HG03108 (cell line): ENCODE measurements around the gene NUAK1.

ENCODE experiments used
- ATAC-seq: cut with Tn5 transposase; IDR thresholded peaks from one replicate; pipeline ENCODE4 v1.9.1; 2021; ENCODE audit warnings: moderate library complexity; ENCODE audit not compliant: unreplicated experiment

NUAK1 gene

DNA sequence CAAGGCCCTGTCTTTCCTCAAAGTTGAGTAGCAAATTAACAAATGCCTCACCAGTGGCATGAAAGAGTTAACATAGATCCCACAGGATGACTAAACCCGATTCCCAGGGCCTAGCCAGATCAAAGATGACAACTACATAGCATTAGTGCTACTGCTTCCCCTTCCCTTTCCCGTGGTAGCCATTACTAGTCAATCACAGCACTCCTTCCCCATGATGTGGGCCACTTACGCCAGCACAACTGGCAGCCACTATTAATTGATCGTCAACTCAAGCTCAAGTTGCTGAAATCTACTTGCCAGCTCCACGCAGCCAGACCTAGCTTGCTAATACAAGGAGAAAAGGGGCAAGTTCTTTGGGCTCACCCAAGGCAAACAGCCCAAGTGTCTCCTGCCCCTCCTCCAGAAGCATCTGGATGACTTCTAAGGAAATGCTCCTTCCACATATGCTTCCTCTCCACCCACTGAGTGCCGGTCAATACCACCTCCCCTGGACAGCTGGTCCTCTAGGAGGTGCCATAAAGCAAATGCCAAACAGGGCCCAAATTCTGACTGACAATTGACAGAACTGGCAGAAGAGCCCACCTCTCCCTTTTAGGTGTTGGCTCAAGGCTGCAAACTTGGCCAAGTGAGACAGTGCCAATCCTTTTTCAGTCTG, 72.6 kb downstream of the NUAK1 start:
- no peak for ATAC-seq

DNA sequence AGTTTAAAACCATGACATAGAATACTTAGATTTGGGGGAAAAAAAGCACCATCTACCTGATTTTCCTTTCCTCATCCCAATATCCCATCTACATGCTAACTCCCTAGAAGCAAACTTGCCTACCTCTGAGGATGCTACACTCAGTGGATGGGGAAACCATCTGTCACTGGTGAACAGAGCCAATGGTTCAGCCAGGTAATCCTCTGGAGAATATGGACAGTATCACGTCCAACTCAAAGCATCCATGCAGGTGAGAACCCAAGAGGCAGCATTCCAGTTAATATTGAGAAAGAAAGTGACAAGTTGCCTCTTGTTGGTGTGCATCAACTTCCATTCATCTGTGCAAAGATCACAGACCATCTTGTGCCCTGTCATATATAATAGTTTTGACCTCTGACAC, 73.2 kb downstream of the NUAK1 start:
- ATAC-seq = no peak

DNA sequence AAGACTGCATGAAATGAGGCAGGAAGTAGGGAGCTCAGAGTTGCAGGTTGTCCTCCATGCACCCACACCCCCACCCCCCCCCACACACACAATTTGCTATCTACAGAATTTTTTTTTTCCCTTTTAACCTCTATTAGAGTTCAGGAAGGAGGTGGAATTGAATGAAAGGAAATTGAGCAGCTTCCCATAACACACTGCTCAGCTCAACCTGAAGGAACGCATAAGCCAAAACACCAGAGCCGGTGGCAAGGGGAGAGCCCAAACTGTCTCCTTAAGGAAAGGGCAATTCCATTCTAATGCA, 74.1 kb downstream of the NUAK1 start:
- no peak for ATAC-seq

DNA sequence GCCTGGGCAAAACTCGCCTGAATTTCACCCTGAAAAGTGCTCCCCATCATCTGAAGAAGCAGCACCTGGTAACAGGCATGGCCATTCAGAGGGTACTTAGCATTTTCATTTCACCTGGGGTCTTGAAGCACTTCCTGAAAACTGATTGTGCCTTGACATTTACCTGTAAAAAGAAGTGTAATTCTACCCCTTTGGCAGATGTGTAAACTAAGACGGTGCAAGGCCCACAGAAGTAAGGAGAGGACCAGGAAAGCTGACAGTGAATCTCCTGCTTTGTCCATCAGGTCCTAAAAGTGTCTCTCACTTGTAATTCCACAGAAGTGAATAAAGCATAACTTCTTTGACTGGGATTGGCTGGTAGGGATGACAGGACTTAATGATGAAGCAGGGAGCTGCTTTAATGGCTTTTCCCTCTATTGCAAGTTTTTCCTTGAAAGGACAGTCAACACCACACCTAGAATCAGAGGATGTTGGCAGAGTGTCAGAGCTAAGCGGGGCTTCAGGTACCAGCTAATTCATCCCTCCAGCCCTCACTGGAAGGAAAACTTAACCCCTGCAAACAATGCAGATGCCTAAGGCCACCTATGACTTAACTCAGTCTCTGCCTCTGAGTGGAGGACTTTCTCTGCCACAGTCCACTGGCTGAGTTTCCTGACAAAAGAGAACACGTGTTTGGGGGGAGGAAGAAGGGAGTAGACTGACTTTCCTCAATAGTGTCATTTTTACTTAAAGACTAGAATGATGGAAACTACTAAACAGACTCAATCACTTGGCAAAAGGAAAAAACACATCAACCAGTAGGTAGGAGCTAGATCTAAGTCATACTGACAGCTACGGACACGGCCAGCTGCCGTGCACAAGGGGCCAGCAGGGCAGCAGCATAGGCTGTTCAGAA, 74.7 kb downstream of the NUAK1 start:
- no peak for ATAC-seq

DNA sequence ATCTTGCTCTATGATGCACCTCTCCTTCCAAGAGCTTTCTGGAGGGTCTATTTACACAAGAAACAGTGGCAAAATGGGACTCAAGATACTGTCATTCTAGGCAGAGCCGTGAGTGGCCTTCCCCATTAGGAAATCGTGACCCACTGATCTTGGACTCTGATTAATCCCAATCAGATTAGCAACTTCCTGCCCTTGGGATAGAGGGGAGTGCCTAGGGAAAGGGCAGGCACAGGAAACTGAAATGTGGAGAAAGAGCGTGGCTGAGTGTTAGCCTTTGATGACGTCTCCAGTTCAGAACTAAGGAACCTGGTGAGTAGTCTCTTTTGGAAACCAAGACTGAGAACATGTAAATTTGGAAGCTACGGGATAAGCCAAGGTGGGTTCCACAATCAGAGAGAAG, 76.1 kb downstream of the NUAK1 start:
- ATAC-seq = no peak

DNA sequence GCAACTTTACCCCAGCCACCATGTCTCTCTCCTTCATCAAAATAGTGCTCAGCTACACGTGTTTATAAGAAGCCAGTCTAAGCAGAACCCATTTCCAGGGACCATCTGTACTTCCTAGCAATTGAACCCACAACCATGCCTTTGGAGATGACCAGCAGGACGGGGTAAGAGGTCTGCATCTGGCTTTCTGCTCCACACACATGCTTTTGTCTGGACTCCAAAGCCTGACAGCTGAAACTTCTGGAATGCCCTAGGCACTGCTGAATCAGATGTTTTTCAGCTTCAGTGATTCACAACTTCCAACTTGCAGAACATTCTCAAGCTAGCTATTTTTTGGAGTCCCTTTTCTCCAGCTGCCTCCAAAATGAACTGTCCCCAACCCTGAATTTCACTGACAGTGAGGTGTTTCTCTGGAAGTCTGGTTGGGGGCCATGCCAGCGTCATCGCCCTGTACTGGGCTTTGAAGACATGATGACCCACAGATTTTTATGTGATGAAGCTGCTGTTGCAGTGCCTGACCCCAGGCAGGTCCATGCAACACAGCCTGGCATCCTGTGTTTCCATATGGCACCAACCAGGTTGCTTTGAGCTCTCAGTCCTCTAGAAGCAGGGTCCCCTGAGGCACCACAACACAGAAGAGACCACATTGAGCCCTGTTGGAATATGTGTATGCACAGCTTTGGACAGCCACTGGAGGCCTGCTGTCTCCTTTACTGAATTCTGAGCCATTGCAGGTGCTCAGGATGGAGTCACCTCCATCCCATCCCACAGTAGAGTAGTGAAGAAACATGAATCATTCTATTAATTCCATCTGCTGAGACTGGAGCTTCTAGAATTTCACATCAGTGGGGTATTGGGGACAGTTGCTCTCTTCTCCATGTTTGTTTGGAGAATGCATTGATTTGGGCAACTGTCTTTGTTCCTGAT, 80.2 kb downstream of the NUAK1 start:
- no peak for ATAC-seq

DNA sequence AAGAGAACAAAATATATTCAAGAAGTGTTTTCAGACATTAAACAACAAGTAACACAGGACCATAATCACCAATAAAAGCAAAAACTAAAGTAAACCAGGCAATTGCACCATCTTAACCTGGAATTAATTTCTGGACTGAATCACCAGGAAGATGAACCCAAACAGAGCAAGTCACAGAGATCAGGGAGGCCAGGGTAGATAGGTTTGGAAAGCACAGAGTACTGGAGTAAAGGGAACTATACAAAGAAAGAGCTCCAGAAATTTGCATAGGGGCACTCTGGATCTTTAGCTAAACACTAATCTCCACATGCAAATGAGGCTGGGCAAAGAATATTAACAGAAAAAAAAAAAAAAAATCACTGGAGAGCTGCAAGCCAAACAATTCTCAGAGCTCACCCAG, 84.7 kb downstream of the NUAK1 start:
- ATAC-seq = no peak

DNA sequence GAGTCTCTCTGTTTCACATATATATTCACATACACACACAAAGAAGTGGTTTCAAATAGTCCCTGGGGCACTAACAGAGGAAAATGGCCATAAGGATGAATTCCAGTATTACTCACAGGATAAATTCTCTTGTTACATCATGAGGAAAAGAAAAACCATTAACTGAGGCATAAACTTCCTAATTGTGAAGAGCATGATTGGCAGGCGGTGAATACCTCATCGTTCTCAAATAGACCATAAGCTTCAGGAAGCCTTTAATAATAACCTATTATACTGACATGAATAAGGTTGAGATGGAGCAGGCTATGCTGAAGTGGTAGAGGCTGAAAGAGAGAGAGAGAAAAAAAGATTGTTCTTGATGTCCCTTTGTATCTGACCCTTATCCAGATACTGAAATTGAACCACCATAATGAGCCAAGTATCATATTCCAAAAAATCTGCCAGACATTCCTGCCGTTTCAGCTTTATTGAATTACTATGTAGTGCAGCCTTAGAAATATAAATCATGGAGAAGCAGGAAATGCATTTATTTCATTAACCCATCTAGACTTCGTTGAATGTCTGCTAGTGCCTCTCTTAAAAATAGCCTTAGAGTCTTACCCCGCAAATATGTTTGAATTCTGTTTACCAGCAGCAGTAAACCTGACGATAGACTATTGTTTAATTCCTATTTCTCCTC, 86.8 kb downstream of the NUAK1 start:
- ATAC-seq = no peak

DNA sequence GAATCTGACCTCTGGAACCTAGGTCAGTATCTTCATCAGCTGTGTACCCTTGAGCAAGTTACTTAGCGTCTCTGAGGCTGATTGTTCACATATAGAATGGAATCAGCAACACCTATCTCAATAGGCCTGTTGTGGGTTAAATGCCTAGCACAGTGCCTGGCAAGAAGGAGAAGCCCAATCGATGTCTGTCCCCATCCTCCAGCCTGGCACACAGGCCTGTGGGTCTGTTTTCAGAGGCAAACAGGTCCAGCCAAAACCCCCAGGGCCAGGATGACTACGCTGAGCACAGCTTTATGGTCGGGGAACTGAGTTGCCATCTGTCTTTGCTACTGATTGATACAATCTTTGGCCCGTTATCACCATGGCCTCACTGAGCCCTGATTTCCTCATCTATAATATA, 89.2 kb downstream of the NUAK1 start:
- no peak for ATAC-seq

DNA sequence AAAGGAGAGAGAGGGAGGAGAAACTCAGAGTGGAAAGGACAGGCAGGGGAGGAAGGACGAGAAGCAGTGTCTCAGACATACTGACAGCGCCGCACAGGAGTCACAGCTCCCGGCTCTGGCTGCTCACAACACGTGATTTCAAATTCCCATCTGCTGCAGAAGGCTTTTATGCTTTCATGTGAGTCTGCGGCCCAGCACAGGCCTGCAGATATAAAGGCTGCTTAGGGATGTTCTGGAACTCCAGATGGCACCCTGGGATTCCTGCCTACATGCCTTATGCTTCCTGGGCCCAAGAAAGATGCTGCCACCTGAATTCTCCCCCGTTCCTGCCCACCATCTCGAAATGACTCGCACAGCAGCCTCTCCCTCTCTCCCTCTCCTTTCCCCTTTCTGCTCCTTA, 89.6 kb downstream of the NUAK1 start:
- no peak for ATAC-seq

DNA sequence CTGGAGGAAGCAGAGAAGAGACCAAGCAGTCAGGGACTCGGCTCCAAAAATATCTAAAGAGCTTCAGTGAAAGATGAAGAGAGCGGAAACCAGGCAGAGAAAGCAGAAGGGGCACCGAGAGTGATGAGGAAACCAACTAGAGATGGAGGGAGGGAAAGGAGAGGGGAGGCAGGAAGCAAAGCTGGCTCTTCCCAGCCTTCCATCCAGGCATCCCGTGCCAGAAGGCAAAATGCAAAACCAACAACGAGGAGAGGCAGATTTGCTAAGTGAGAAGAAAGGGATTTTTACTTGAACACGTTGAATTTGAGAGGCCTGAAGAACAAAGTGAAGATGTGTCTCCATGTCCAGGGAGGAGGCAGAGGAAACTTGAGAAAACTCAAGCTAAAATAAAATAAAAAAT, 90.1 kb downstream of the NUAK1 start:
- no peak for ATAC-seq

DNA sequence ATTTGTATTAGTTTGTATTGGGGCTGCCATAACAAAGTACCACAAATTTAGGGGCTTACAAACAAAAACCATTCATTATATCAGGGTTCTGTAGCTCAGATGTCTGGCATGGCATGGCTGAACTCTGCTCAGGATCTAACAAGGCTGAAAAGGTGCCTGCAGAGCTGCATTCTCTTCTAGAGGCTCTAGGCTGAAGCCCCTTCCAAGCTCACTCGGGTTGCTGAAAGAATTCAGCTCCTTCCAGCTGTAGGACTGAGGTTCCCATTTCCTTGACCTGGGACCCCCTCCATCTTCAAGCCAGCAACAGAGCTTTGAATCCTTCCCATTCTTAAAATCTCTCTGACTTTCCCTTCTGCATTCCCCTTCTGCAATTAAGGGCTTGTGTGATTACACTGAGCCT, 90.7 kb downstream of the NUAK1 start:
- no peak for ATAC-seq

DNA sequence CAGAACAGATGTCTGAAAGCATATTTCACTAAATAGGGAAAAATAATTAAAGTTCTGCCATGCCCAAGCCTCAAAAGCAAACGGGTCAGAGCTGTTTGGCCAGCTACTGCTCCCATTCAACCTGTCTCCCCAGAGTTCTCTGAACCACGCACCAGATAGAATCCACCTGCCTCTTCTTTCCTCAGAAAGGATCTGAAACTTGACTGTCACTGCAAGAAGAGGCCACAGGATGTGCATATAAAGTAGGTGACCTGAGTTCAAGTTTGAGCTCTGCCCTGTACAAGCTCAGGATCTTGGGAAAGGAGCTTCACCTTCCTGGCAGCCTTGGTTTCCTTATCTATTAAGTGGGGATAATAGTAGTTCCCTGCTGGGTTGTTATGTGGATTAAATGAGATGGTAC, 91.8 kb downstream of the NUAK1 start:
- ATAC-seq = no peak

DNA sequence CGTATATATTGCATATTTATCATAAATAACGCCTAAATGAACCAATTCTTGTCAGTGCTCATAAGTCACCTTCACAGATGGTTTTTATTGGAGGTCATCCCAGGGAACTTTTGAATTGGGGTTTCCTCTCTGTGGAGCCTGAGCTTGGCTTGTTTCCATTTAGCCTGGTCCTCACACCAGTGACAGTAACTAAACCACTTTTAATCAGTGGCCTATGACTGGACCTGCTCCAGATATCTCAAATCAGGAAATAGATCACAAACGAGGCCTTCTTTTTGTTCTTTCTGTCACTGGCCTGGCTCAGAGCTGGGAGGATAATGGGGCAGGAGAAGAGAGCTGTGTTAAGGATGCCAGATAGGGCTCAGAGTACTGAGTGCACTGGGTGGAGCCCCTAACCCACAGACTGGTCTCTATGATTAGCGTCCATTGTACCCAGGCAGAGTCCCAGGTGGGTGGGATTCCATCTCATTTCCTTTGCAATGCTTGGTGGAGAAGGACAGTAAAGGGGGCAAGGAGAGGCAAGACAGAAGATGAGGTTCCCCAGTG, 92.4 kb downstream of the NUAK1 start:
- ATAC-seq = no peak

DNA sequence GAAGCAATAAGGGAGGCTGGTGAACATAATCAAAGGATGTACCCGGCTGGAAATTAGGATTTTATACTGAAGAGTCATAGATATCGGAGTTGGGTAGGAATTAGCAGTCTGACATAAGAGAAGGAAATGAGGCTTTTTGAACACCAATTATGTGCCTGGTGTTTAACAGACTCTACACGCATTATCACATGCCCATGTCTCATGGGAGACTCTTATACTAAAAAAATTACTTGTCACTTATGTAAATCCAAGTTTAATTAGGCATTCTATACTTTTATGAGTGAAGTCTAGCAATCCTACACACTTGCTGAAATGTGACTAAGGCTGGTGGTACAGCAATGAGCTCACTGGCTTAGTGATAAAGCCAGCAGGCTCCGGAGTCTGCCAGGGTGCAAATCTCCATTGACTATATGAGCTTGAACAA, 93.5 kb downstream of the NUAK1 start:
- ATAC-seq = no peak

DNA sequence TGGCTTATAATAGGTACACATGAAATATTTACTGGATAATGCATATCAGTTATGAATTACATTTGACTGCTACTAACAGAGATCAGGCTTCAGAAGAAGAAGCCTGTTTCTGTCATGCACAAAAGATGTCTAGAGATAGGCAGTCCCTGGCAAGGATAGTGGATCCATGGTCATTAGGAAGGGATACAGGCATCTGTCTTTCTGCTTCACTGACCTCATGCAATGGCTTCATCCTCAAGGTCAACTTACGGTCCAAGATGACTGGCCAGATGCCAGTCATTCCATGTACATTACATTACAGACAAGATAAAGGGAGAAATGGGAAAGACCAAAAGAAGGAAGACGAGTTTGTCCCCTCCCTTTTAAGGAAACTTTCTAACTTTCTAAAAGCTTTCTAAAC, 94.0 kb downstream of the NUAK1 start:
- no peak for ATAC-seq

DNA sequence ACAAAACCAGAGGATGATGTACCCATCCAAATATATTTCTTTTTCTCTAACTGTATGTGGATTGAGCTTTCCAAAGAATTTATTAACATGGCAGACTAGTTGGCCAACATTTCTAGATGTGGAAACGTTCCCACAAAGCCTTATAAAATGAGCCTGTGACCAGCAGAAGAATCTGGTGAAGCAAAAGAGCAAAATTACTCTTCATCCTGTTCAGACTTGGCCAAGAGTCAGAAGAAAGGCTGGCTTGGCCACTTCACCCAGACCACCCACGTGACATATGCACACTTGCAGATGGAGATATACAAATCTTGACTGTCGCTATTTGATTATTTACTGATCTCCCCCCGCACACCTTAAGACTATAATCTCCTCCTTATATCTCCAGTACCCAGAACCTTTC, 96.7 kb downstream of the NUAK1 start:
- no peak for ATAC-seq

DNA sequence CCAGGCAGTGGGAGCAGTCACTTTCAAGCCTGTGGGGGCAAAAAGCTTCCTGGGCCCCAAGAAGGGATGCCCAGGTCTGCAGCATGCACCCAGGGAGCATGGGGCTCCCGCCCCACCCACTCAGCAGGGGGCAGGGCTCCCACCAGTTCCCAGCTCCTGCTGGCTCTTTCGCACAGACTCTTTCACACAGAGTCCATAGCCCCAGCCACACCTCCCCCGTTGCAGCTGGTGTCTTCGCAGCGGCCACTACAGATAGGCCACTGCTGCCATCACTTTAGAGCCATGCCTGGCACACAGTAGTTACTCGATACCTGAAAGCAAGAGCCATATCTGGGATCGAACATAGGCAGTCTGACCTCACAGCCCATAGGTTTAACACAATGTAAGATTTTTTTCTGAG, 98.2 kb downstream of the NUAK1 start:
- ATAC-seq = no peak

DNA sequence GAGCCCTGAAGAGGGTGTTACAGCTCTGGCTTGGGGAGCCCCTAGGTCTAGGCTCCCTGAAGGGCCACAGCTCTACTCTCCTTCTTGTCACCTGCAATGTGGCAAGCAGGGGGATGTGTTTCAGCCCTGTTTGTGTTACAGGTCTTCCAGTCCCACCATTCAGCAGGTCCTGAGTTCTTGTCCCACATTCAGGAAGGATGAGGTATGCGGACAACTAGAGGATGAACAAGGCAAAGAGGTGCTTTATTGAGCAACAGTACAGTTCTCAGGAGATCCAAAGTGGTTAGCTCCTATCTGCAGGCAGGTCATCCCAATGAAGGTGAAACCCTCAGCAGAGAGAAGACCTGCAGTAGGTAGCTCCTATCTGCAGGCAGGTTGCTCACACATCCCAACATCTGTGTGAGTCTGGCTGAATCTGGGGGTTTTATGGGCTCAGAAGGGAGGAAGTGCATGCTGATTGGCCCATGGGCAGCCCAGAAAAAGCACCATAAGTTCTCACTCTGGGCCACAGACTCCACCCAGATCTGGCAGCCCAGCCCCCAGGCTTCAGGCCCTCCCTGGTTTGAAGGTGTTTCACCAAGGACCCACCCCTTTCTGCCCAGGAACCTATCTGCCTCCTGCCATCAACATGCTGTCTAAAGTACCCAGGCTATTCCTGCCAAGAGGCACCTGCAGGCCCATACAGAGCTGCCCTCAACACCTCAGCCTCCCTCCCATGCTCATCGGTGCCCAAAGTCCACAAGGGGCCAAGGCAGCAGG, 98.9 kb downstream of the NUAK1 start:
- no peak for ATAC-seq

DNA sequence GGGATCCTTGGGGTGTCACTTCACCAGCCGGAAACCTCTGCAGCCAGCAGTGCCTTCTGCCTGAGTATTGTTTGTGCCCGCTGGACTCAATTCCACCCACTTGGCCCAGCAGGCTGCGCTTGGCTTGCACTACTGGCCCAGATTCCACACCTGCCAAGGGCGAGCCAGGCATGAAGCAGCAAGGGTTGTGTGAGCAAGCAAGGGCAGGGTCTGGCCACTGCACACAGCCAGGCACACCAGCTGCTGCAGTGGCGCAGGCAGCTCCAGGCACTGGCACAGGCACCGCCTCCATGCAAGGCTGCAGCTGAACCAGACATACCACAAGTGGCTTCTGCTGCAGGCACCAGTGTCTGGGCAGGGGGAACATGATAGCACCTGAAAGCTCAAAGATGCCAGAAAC, 99.5 kb downstream of the NUAK1 start:
- ATAC-seq = no peak
